ACHN (cell line): ENCODE data around the gene DAB1.
"Not testable (repeated sequence)": the region's sequence is repeated elsewhere in the genome, so short reads cannot be mapped to it uniquely, and the experiment has no call there.

Experiments used
- DNase-seq: peaks from one replicate; pipeline ENCODE4 v3.0.0-alpha.2; 2015
- in situ Hi-C: cut with HindIII; loops from 2 replicates; pipeline ENCODE4 v1.10.0; 2017; ENCODE audit warnings: low sequenced_read_pairs, low pct_ligation_motif_present, low pct_unique_long_range_greater_than_20kb

DAB1 gene

GRCh38 chr1:57262472-57262871 lies 161.4 kb downstream of the DAB1 start:
- in situ Hi-C loops, result no loop called here
- no peak for DNase-seq

- no peak for DNase-seq
- in situ Hi-C loops, result no loop called here
Observed at GRCh38 chr1:57258557-57259325, 165.1 kb downstream of the DAB1 start.

GRCh38 chr1:57255945-57256344 lies 167.9 kb downstream of the DAB1 start:
- no peak for DNase-seq
- in situ Hi-C loops, result no loop called here

GRCh38 chr1:57254022-57254421 lies 169.8 kb downstream of the DAB1 start:
- in situ Hi-C loops, result no loop called here
- DNase-seq, result peak; percentile 63

GRCh38 chr1:57252597-57253294 lies 171.1 kb downstream of the DAB1 start:
- DNase-seq, result no peak

GRCh38 chr1:57250021-57250420 lies 173.8 kb downstream of the DAB1 start:
- DNase-seq, result no peak
- in situ Hi-C loops, result no loop called here

More at GRCh38 chr1:57252597-57253294, 171.1 kb downstream of the DAB1 start:
- in situ Hi-C loops, result no loop called here

- in situ Hi-C loops, result no loop called here
- DNase-seq, result no peak
Observed at GRCh38 chr1:57249511-57249910, 174.3 kb downstream of the DAB1 start.

- in situ Hi-C loops, result no loop called here
- no peak for DNase-seq
Observed at GRCh38 chr1:57248830-57249229, 175.0 kb downstream of the DAB1 start.

- in situ Hi-C loops, result no loop called here
- DNase-seq, result no peak
Observed at GRCh38 chr1:57238233-57238781, 185.6 kb downstream of the DAB1 start.

- DNase-seq, result no peak
- in situ Hi-C loops, result no loop called here
Observed at GRCh38 chr1:57235730-57236510, 187.9 kb downstream of the DAB1 start.

- in situ Hi-C loops, result no loop called here
- no peak for DNase-seq
Observed at GRCh38 chr1:57234459-57234858, 189.4 kb downstream of the DAB1 start.

- in situ Hi-C loops, result no loop called here
- peak; percentile 19 for DNase-seq
Observed at GRCh38 chr1:57232500-57232899, 191.4 kb downstream of the DAB1 start.

GRCh38 chr1:57229998-57230397 lies 193.9 kb downstream of the DAB1 start:
- DNase-seq, result no peak
- in situ Hi-C loops, result no loop called here

- DNase-seq, result no peak
Observed at GRCh38 chr1:57229076-57229475, 194.8 kb downstream of the DAB1 start.

GRCh38 chr1:57222801-57223200 lies 201.1 kb downstream of the DAB1 start:
- no peak for DNase-seq
- in situ Hi-C loops, result no loop called here

More at GRCh38 chr1:57229076-57229475, 194.8 kb downstream of the DAB1 start:
- in situ Hi-C loops, result no loop called here

GRCh38 chr1:57222307-57222706 lies 201.6 kb downstream of the DAB1 start:
- DNase-seq, result no peak
- in situ Hi-C loops, result no loop called here

- in situ Hi-C loops, DNase-seq: not testable (repeated sequence)
Observed at GRCh38 chr1:57220905-57221304, 203.0 kb downstream of the DAB1 start.

GRCh38 chr1:57218487-57219079 lies 205.3 kb downstream of the DAB1 start:
- in situ Hi-C loops, result no loop called here
- DNase-seq, result no peak

- DNase-seq, result no peak
- in situ Hi-C loops, result no loop called here
Observed at GRCh38 chr1:57217905-57218304, 206.0 kb downstream of the DAB1 start.
